Mucosa of rectum (tissue), 2 donors: Measurements from ENCODE around the gene TRMT10C.
"Not testable (repeated sequence)": the region's sequence is repeated elsewhere in the genome, so short reads cannot be mapped to it uniquely, and the experiment has no call there.

Experiments used
- H3K27ac ChIP-seq, 2 donors: one replicate each; pipeline ENCODE4 v1.7.0; 2013; ENCODE audit warnings: inconsistent platforms in 2 of 2, low read depth in 2 of 2, low read length in 2 of 2
- H3K27me3 ChIP-seq, 2 donors: one replicate each; pipeline ENCODE4 v1.7.0; 2013; ENCODE audit warnings: low read length in 2 of 2; ENCODE audit not compliant: control insufficient read depth in 2 of 2, insufficient read depth in 2 of 2
- H3K36me3 ChIP-seq, 2 donors: one replicate each; pipeline ENCODE4 v1.7.0; 2013; ENCODE audit warnings: low read length in 2 of 2; ENCODE audit not compliant: control insufficient read depth in 2 of 2, insufficient read depth in 2 of 2
- H3K4me1 ChIP-seq, 2 donors: one replicate each; pipeline ENCODE4 v1.7.0; 2013; ENCODE audit warnings: low read length in 2 of 2, mild to moderate bottlenecking in 1 of 2; ENCODE audit not compliant: control insufficient read depth in 2 of 2, insufficient read depth in 2 of 2
- H3K4me3 ChIP-seq, 2 donors: one replicate each; pipeline ENCODE4 v1.7.0; 2013; ENCODE audit warnings: low read length in 2 of 2
- H3K9ac ChIP-seq, 2 donors: one replicate each; pipeline ENCODE4 v1.7.0; 2013; ENCODE audit warnings: low read length in 2 of 2, low read depth in 1 of 2, mild to moderate bottlenecking in 1 of 2
- H3K9me3 ChIP-seq, 2 donors: one replicate each; pipeline ENCODE4 v1.7.0; 2013; ENCODE audit warnings: low read length in 2 of 2; ENCODE audit not compliant: control insufficient read depth in 2 of 2
- donor health status: healthy.
- donor health status: Normal muscosa, but diverticular disease.

The TRMT10C gene

DNA sequence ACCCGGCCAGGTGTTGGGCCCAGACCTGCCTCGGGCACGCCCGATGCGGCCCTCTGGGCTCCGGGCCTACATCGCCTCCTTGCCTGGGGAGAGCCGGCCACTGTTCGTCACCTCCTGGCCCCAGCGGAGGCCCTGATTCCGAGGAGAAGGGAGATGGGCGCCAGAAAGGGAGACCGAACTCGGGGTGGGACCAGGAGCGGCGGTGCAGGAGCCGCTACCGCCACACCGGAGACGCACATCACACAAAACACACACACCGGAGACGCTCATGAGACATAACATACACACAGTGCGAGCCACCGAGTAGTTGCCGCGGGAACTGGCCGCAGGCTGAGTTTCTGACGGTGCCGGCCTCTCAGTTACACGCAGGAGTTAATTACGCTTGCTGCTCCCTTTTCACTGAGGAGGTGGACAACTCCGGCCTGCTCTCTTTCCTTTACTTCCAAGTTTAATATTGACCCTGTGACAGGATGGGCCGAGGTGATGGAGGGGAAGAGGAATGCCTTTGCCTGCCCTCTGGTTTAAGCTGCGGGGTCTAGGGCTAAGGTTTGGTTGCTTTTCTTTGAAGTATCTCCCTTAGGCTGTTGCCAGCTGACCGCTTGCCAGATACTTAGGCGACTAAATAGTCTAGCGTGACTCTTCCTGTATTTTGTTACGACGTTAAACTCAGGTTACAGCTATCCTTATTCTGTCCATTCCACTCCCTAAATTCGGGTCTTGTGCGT is 12.9 kb downstream of the TRMT10C start:
- H3K9me3 ChIP-seq: no peaks in the 10 kb centered on the region
- no peaks in the 10 kb centered on the region for H3K27me3 ChIP-seq
- H3K9ac ChIP-seq: peak overlapping the region; percentile 97 to 99
- peaks cover 16 to 18% of the 10 kb centered on the region in 2 donors for H3K4me1 ChIP-seq
- H3K27ac ChIP-seq: peak overlapping the region; percentile 96 to 97
- peak overlapping the region; percentile 80 to 100 for H3K4me3 ChIP-seq
- H3K36me3 ChIP-seq: peaks cover 2 to 11% of the 10 kb centered on the region in 2 donors

DNA sequence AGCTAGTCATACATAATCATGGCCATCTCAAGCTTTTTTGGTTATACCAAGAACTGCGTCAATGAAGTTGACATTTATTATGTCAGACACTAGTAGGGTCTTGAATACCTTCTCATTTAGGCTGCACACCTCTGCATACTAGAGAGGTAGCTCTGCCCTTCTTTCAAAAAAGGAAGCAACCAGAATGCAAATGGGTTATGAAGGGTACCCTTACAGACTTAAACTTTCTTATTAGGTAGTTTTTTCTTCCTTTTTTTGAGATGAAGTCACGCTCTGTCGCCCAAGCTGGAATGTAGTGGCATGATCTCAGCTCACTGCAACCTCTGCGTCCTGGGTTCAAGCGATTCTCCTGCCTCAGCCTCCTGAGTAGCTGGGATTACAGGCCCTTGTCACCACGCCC is 15.6 kb downstream of the TRMT10C start:
- H3K36me3 ChIP-seq: peaks cover 3 to 15% of the 10 kb centered on the region in 2 donors
- H3K9me3 ChIP-seq: no peaks in the 10 kb centered on the region
- H3K27me3 ChIP-seq: no peaks in the 10 kb centered on the region
- peaks cover 16 to 18% of the 10 kb centered on the region in 2 donors for H3K4me1 ChIP-seq
- H3K4me3 ChIP-seq: no peak overlapping the region
- H3K27ac ChIP-seq: no peak overlapping the region
- H3K9ac ChIP-seq: no peak overlapping the region

DNA sequence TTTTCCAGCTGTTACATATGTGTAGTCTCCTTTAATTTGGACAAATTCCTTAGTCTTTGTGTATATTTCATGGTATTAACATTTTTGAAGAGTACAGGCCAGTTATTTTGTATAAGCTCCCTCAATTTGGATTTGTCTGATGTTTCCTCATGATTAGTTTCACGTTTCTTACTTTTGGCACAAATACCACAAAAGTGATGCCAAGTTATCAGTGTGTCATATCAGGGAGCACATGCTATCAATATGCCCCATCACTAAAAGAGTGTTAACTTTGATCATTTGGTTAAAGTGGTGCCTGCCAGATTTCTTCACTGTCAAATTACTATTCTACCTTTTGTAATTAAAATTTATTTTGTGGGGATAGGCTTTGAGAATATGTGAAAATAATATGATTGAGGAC is 26.9 kb downstream of the TRMT10C start:
- no peaks in the 10 kb centered on the region for H3K4me1 ChIP-seq
- H3K9me3 ChIP-seq: no peaks in the 10 kb centered on the region
- no peaks in the 10 kb centered on the region for H3K27me3 ChIP-seq
- no peak overlapping the region for H3K4me3 ChIP-seq
- no peak overlapping the region for H3K27ac ChIP-seq
- H3K9ac ChIP-seq: no peak overlapping the region
- H3K36me3 ChIP-seq: peaks cover 16 to 37% of the 10 kb centered on the region in 2 donors

DNA sequence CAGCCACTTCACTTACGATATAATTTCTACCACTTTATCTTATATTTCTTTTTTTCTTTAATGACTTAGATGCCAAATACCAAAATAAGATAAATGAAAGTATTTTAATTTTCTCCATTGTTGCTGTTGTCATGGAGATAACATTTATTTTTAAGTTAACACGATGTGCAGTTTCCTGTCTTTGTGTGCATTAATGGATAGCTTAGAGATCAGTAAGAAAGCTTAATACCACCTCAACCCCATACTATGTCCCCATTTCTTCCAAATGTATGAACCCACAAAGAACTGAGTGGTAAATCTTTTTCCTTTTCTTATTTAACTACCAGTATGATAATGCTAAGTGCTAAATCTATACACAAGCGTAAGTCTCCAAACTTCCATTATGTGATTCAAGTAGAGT is 29.4 kb downstream of the TRMT10C start:
- Histone ChIP-seq H3K9me3 (no peaks in the 10 kb centered on the region), H3K9ac (no peak overlapping the region), H3K36me3 (peaks cover 23 to 38% of the 10 kb centered on the region in 2 donors), H3K27me3 (no peaks in the 10 kb centered on the region), H3K4me1 (no peaks in the 10 kb centered on the region), H3K4me3 (no peak overlapping the region), H3K27ac (no peak overlapping the region)

DNA sequence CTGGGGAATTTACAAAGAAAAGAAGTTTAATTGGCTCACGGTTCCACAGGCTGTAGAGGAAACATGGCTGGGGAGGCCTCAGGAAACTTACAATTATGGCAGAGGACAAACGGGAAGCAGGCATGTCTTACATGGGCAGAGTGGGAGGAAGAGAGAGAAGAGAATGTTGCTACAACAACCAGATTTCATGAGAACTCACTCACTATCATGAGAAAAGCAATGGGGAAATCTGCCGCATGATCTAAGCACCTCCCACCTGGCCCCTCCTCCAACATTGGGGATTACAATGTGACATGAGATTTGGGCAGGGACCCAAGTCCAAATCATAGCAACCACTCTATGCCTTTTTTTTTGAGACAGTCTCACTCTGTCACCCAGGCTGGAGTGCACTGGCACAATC is 41.1 kb downstream of the TRMT10C start:
- Histone ChIP-seq H3K9me3 (no peaks in the 10 kb centered on the region), H3K9ac (no peak overlapping the region), H3K4me3 (no peak overlapping the region), H3K4me1 (no peaks in the 10 kb centered on the region), H3K36me3 (no peaks in the 10 kb centered on the region), H3K27me3 (no peaks in the 10 kb centered on the region), H3K27ac (no peak overlapping the region)

DNA sequence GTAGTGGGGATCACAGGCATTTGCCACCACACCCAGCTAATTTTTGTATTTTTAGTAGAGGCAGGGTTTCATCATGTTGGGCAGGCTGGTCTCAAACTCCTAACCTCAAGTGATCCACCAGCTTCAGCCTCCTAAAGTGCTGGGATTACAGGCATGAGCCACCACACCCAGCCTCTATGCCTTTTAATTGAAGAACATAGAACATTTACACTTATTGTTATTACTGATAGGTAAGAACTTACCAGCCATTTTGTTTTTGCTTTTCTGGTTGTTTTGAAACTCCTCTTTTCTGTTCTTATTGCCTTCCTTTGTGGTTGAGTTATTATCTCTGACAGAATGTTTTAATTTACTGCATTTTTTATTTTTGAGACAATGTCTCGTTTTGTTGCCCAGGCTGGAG is 41.5 kb downstream of the TRMT10C start:
- Histone ChIP-seq H3K4me1 (no peaks in the 10 kb centered on the region), H3K27me3 (no peaks in the 10 kb centered on the region), H3K27ac (no peak overlapping the region), H3K9ac (no peak overlapping the region), H3K4me3 (no peak overlapping the region), H3K9me3 (no peaks in the 10 kb centered on the region), H3K36me3 (no peaks in the 10 kb centered on the region)

- not testable (repeated sequence) for H3K4me3 ChIP-seq
Measured at GRCh38 chr3:101605398-101605797, 43.7 kb downstream of the TRMT10C start.

DNA sequence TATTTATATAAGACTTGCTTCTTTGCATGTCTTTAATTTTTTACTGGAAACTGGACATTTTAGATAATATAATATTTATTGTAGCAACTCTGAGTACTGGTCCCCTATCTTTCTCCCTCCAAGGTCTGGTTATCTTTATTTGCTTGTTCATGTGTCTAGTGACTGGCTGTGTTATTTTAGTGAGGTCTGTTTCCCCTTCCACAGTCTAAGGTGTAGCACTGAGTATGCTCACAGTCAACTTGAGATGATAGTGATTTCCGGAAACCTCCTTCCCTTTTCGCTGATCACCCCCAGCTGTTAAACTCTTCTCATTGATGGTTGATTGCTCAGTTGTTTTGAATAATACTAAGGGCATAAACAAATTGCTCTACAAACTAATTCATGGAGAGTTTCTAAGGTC is 49.4 kb downstream of the TRMT10C start:
- no peaks in the 10 kb centered on the region for H3K9me3 ChIP-seq
- no peaks in the 10 kb centered on the region for H3K36me3 ChIP-seq
- no peaks in the 10 kb centered on the region for H3K27me3 ChIP-seq
- H3K9ac ChIP-seq: no peak overlapping the region
- H3K27ac ChIP-seq: no peak overlapping the region
- no peaks in the 10 kb centered on the region for H3K4me1 ChIP-seq
- H3K4me3 ChIP-seq: no peak overlapping the region

More at GRCh38 chr3:101605398-101605797, 43.7 kb downstream of the TRMT10C start:
- H3K36me3 ChIP-seq, H3K27me3 ChIP-seq, H3K27ac ChIP-seq, H3K9me3 ChIP-seq, H3K9ac ChIP-seq, H3K4me1 ChIP-seq: not testable (repeated sequence)

- H3K9ac ChIP-seq, H3K36me3 ChIP-seq, H3K27ac ChIP-seq, H3K9me3 ChIP-seq, H3K27me3 ChIP-seq, H3K4me3 ChIP-seq, H3K4me1 ChIP-seq: not testable (repeated sequence)
Measured at GRCh38 chr3:101613014-101613413, 51.3 kb downstream of the TRMT10C start.

DNA sequence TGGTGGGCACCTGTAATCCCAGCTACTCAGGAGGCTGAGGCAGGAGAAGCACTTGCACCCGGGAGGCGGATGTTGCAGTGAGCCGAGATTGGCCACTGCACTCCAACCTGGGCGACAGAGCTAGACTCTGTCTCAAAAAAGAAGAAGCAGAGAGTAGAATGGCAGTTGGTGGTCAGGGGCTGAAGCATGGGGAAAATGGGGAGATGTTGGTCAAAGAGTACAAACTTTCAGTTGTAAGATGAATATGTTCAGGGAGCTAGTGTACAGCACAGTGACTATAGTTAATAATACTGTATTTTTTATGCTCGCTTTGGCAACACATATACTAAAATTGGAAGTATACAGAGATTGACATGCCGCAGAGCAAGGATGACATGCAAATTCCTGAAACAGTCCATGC is 53.9 kb downstream of the TRMT10C start:
- H3K27me3 ChIP-seq: no peaks in the 10 kb centered on the region
- H3K36me3 ChIP-seq: no peaks in the 10 kb centered on the region
- no peaks in the 10 kb centered on the region for H3K4me1 ChIP-seq
- H3K9me3 ChIP-seq: no peaks in the 10 kb centered on the region
- H3K27ac ChIP-seq: no peak overlapping the region
- H3K4me3 ChIP-seq: no peak overlapping the region
- no peak overlapping the region for H3K9ac ChIP-seq
